Peyer's patch (tissue), 4 donors: ENCODE measurements around the gene TOGARAM2. TPM values are rescaled to one million over a fixed set of nuclear protein-coding genes. Genes with fewer than 3 reads are reported as not detected.

ENCODE experiments used
- DNase-seq, 3 donors: peaks; one replicate each; pipeline ENCODE4 v3.0.0-alpha.2; 2017 to 2019
- H3K27ac ChIP-seq, 4 donors: fragments of 200-600 bp; sonication (generic); one replicate each; pipeline ENCODE4 v1.5.1; 2016 to 2019
- H3K27me3 ChIP-seq, 2 donors: fragments of 200-600 bp; sonication (generic); one replicate each; pipeline ENCODE4 v1.5.1; 2019
- H3K36me3 ChIP-seq, 3 donors: fragments of 200-600 bp; sonication (generic); one replicate each; pipeline ENCODE4 v1.5.1; 2016 to 2019
- H3K4me1 ChIP-seq, 4 donors: fragments of 200-600 bp; sonication (generic); one replicate each; pipeline ENCODE4 v1.5.1; 2016 to 2019
- H3K4me3 ChIP-seq, 4 donors: fragments of 200-600 bp; sonication (generic); 1 replicate in 3 of 4; 2 replicates in 1 of 4; pipeline ENCODE4 v1.5.1; 2016 to 2019; ENCODE audit warnings: mild to moderate bottlenecking in 1 of 4
- H3K9me3 ChIP-seq, 4 donors: fragments of 200-600 bp; sonication (generic); one replicate each; pipeline ENCODE4 v1.5.1; 2016 to 2019; ENCODE audit warnings: mild to moderate bottlenecking in 1 of 4
- POLR2A ChIP-seq, 2 donors: fragments of 450-650 bp; IDR thresholded peaks; one replicate each; pipeline ENCODE4 v1.5.1; 2017; ENCODE audit warnings: antibody characterized with exemption in 2 of 2, mild to moderate bottlenecking in 2 of 2, moderate library complexity in 2 of 2
- total RNA-seq, 4 donors: library from RNA; depleted of rRNA; stranded (reverse); fragments of >200 nt; gene quantifications; one replicate each; pipeline ENCODE4 v1.1.0, GENCODE V29; 2016
- TF ChIP-seq, protein P1 (sequence below), 6 experiments: fragments of 450-650 bp in 4 of 6; fragments of 200-600 bp in 2 of 6; sonication (generic) in 1 of 6; IDR thresholded peaks; one replicate each; pipeline ENCODE4 v1.5.1; 2017 to 2019; ENCODE audit warnings: antibody characterized with exemption in 6 of 6, mild to moderate bottlenecking in 3 of 6, moderate library complexity in 1 of 6

TOGARAM2 gene
- total RNA-seq, 4 donors from 2014 or later: under 0.01 to 1.1 (median 0.22) TPM

DNA sequence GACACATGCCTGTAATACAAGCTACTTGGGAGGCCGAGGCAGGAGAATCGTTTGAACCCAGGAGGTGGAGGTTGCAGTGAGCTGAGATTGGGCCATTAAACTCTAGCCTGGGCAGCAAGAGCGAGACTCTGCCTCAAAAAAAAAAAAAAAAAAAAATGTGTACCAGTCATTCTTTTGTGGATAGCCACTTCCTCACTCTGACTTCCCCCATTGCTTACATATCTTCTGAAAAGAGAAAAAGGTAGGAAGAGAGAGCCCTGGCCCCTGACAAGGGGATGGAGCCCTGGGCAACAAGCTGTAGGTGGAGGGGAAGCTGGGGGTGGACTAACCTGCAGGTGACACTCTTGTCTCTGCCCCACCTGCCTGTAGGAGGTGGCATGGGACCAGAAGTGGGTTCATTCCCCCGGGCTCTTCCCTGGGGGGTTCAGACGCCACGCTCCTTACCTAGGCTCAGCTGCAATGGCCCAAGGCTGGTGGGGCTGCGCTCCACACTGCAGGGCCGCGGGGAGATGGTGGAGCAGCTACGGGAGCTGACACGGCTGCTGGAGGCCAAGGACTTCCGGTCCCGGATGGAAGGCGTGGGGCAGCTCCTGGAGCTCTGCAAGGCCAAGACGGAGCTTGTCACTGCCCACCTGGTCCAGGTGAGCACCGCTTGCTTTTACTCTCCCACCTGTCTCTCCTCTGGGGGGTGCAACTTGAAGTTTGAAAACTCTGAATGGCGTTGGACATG, 54.1 kb downstream of the TOGARAM2 start:
- Histone ChIP-seq H3K27me3 (no peaks in the 10 kb centered on the region), H3K36me3 (no peaks in the 10 kb centered on the region)

DNA sequence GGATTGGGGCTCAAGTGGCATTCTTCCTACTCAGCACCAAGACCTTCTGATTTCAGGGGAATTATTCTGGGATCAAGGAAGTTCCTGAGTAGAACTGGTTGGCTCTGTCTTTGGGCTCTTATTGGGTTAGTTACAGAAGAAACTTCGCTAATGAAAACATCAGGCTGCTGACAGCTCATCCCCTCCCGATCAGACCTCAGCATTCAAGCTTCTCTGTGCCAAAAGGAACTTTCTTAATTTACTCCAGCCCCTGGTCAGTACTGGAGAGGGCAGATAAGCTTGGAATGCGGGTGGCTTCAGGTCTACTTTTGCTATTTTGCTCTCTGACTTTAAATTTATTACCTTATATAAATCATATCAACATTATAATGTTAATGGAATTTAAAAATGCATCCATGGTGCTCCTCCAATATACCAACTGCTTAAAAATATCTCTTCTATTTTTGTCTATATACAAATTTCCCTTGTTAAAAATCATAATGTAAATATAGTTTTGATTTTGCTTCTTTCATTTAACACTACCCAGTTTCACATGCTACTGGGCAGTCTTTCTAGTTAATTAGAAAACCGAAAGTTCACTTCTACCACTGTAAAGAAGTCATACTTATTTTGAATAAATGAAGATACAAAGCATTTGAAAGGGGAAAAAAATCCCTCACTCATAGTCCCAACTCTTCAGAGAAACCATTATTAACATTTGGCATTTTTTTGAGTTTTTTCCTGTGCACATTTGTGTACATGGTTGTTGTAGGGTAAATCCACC, 58.8 kb downstream of the TOGARAM2 start:
- no peak for TF ChIP-seq POLR2A (IDR thresholded peaks at IDR 0.05)
- TF ChIP-seq, protein P1, sequence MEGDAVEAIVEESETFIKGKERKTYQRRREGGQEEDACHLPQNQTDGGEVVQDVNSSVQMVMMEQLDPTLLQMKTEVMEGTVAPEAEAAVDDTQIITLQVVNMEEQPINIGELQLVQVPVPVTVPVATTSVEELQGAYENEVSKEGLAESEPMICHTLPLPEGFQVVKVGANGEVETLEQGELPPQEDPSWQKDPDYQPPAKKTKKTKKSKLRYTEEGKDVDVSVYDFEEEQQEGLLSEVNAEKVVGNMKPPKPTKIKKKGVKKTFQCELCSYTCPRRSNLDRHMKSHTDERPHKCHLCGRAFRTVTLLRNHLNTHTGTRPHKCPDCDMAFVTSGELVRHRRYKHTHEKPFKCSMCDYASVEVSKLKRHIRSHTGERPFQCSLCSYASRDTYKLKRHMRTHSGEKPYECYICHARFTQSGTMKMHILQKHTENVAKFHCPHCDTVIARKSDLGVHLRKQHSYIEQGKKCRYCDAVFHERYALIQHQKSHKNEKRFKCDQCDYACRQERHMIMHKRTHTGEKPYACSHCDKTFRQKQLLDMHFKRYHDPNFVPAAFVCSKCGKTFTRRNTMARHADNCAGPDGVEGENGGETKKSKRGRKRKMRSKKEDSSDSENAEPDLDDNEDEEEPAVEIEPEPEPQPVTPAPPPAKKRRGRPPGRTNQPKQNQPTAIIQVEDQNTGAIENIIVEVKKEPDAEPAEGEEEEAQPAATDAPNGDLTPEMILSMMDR (IDR thresholded peaks at IDR 0.05): no peak
- Histone ChIP-seq H3K36me3 (no peaks in the 10 kb centered on the region), H3K27ac (no peak overlapping the region), H3K9me3 (no peaks in the 10 kb centered on the region), H3K4me1 (no peaks in the 10 kb centered on the region), H3K27me3 (no peaks in the 10 kb centered on the region), H3K4me3 (no peak overlapping the region)
- DNase-seq: no peak

More for the DNA sequence above, 54.1 kb downstream of the TOGARAM2 start:
- Histone ChIP-seq H3K9me3 (no peaks in the 10 kb centered on the region), H3K27ac (no peak overlapping the region), H3K4me1 (no peaks in the 10 kb centered on the region), H3K4me3 (no peak overlapping the region)
- TF ChIP-seq POLR2A (IDR thresholded peaks at IDR 0.05): no peak
- TF ChIP-seq, protein P1 (IDR thresholded peaks at IDR 0.05): no peak
- DNase-seq: no peak

- DNase-seq: no peak
Observed at GRCh38 chr2:29040552-29040951, 59.5 kb downstream of the TOGARAM2 start.

DNA sequence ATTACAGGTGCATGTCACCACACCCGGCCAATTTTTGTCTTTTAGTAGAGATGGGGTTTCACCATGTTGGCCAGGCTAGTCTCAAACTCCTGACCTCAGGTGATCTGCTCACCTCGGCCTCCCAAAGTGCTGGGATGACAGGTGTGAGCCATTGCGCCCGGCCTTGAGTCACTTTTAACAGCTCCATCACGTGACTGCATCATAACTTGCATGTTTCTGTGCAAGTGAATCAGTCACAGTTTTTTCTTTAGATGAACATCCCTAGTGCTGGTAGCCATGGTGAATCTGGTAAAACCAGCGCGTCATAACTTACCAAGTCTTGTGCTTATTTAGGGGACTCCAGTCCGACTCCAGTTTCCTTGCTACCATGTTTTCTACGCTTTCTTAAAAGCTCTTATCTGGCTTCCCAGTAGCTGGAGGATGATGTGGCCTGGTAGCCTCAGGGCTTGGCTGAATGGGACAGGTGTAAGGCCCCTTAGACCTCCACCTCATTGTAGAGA, 60.1 kb downstream of the TOGARAM2 start:
- Histone ChIP-seq H3K27me3 (no peaks in the 10 kb centered on the region), H3K9me3 (no peaks in the 10 kb centered on the region), H3K4me1 (no peaks in the 10 kb centered on the region), H3K4me3 (no peak overlapping the region), H3K27ac (no peak overlapping the region), H3K36me3 (no peaks in the 10 kb centered on the region)
- no peak for DNase-seq
- TF ChIP-seq, protein P1 (IDR thresholded peaks at IDR 0.05): no peak
- TF ChIP-seq POLR2A (IDR thresholded peaks at IDR 0.05): no peak

More at GRCh38 chr2:29040552-29040951, 59.5 kb downstream of the TOGARAM2 start:
- H3K27ac ChIP-seq: no peak overlapping the region
- no peaks in the 10 kb centered on the region for H3K4me1 ChIP-seq
- H3K4me3 ChIP-seq: no peak overlapping the region
- TF ChIP-seq, protein P1 (IDR thresholded peaks at IDR 0.05): no peak
- TF ChIP-seq POLR2A (IDR thresholded peaks at IDR 0.05): no peak
- no peaks in the 10 kb centered on the region for H3K36me3 ChIP-seq
- no peaks in the 10 kb centered on the region for H3K9me3 ChIP-seq
- no peaks in the 10 kb centered on the region for H3K27me3 ChIP-seq

DNA sequence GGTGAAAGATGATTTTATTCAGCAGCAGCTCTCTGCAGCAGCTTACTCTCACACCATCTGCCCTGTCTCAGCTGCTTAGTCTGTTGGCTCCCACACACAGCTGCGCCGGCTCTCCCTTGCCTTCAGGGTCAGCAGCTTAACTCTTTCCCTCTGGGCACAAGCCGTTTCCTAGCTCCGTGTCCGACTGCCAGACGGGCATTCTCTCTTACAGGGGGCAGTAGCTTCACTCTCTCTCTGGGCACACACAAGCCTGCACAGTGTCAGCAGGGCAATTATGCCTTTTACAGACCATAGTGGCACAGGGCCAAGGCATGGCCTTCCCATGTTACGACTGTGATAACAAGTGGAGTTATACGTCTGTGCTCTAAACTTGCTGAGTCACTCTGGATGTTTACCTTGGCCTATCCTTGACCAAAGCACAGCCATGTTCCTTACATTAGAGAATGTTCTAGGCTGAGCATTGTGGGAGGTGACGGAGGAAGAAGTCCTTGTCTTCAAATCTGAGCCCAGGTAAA, 61.5 kb downstream of the TOGARAM2 start:
- no peak overlapping the region for H3K4me3 ChIP-seq
- H3K9me3 ChIP-seq: no peaks in the 10 kb centered on the region
- TF ChIP-seq POLR2A (IDR thresholded peaks at IDR 0.05): no peak
- DNase-seq: no peak
- H3K4me1 ChIP-seq: no peaks in the 10 kb centered on the region
- H3K36me3 ChIP-seq: no peaks in the 10 kb centered on the region
- no peak overlapping the region for H3K27ac ChIP-seq
- no peaks in the 10 kb centered on the region for H3K27me3 ChIP-seq

DNA sequence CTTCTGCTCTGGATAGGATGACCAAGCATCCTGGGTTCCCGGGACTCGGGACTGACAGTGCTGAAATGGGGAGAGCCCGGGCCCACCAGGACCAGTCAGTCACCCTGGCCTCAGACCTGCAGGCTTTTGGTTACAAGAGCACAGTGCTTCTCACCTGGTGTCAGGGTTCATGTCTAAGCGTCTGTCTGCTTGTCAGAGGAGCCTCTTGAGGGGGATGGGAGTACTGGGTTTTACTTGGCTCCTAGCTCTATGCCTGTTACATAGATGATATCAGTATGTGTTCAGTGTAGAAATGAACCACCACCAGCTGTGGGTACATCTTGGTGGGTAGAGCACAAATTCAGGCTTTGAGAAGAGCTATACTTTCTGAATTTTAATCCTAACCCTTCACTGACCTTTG, 63.4 kb downstream of the TOGARAM2 start:
- DNase-seq: no peak
- Histone ChIP-seq H3K4me1 (no peaks in the 10 kb centered on the region), H3K27me3 (no peaks in the 10 kb centered on the region), H3K9me3 (no peaks in the 10 kb centered on the region), H3K27ac (no peak overlapping the region), H3K4me3 (no peak overlapping the region), H3K36me3 (no peaks in the 10 kb centered on the region)
- TF ChIP-seq POLR2A (IDR thresholded peaks at IDR 0.05): no peak
- TF ChIP-seq, protein P1 (IDR thresholded peaks at IDR 0.05): no peak
